Thymus (tissue), 14 donors: Measurements from ENCODE around the gene CA10. TPM values are rescaled to one million over a fixed set of nuclear protein-coding genes. Genes with fewer than 3 reads are reported as not detected.

Experiments used
- DNase-seq, 9 donors: peaks; one replicate each; pipeline ENCODE4 v3.0.0-alpha.2; 2013; ENCODE audit warnings: low spot score in 9 of 9, low read depth in 6 of 9, missing footprints in 1 of 9
- H3K27ac ChIP-seq, 2 donors: one replicate each; pipeline ENCODE4 v1.5.1; 2013; ENCODE audit warnings: control low read depth in 1 of 2, low read depth in 1 of 2, low read length in 1 of 2, mild to moderate bottlenecking in 1 of 2, moderate library complexity in 1 of 2
- H3K27me3 ChIP-seq, 2 donors: one replicate each; pipeline ENCODE4 v1.5.1; 2013; ENCODE audit warnings: low read length in 1 of 2; ENCODE audit not compliant: control insufficient read depth in 2 of 2, insufficient read depth in 1 of 2
- H3K36me3 ChIP-seq, 2 donors: one replicate each; pipeline ENCODE4 v1.5.1; 2013; ENCODE audit warnings: low read length in 1 of 2, mild to moderate bottlenecking in 1 of 2, moderate library complexity in 1 of 2; ENCODE audit not compliant: control insufficient read depth in 2 of 2, insufficient read depth in 2 of 2
- H3K4me1 ChIP-seq, 2 donors: one replicate each; pipeline ENCODE4 v1.5.1; 2013; ENCODE audit warnings: low read length in 2 of 2; ENCODE audit not compliant: control insufficient read depth in 2 of 2, insufficient read depth in 2 of 2
- H3K4me3 ChIP-seq, 2 donors: one replicate each; pipeline ENCODE4 v1.5.1; 2013; ENCODE audit warnings: low read length in 2 of 2, control low read depth in 1 of 2, mild to moderate bottlenecking in 1 of 2
- H3K9me3 ChIP-seq, 2 donors: one replicate each; pipeline ENCODE4 v1.5.1; 2013; ENCODE audit warnings: low read length in 1 of 2, mild to moderate bottlenecking in 1 of 2; ENCODE audit not compliant: control insufficient read depth in 2 of 2, insufficient read depth in 1 of 2
- WGBS: extraction: QIAGEN DNeasy Blood & Tissue Kit; methylation state at CpG from one replicate; pipeline ENCODE4 v1.1.7; 2013; 5-methylcytosine and 5-hydroxymethylcytosine counted together
- long read RNA-seq, 10 donors: transcript quantifications; one replicate each; lab custom pipeline, GENCODE V29; 2026
- polyA plus RNA-seq: library from polyadenylated mRNA; stranded (reverse); fragments of 200-250 nt; gene quantifications from one replicate; pipeline ENCODE4 v1.2.3, GENCODE V29; 2013
- total RNA-seq: library from RNA; stranded (reverse); fragments of 120-200 nt; gene quantifications from one replicate; pipeline ENCODE4 v1.2.4, GENCODE V29; 2013
- donor health status: healthy.

The CA10 gene
- total RNA-seq, result 0.61 TPM
- 0.25 TPM for polyA plus RNA-seq
- long read RNA-seq, donor 1, result 0 reads
- long read RNA-seq, donor 2, result 0 reads
- long read RNA-seq, donor 3, partial matches to known transcripts, result 0 of 1 reads
- long read RNA-seq, donor 3, other reads (novel, unspliced or antisense), result 0 of 1 reads
- long read RNA-seq, donor 4, partial matches to known transcripts, result 0 of 1 reads
- long read RNA-seq, donor 4, other reads (novel, unspliced or antisense), result 0 of 1 reads
- long read RNA-seq, donor 5, result 0 reads
- long read RNA-seq, donor 6, result 0 reads
- long read RNA-seq, donor 7, partial matches to known transcripts, result 0 of 1 reads
- long read RNA-seq, donor 7, other reads (novel, unspliced or antisense), result 0 of 1 reads
- long read RNA-seq, donor 8, result 0 reads
- long read RNA-seq, donor 9, result 0 reads
- long read RNA-seq, donor 10, result 0 reads

- H3K27me3 ChIP-seq, result peaks cover 43 to 44% of the 10 kb centered on the region in 2 donors
- no peak for DNase-seq
- H3K4me3 ChIP-seq, result peak within 1 kb of the TSS in 1 of 2 donors; percentile 3
- H3K4me1 ChIP-seq, result no peaks in the 10 kb centered on the region
- 8% methylated on average over 52 of the region's 52 CpGs for WGBS
- H3K27ac ChIP-seq, result no peak within 1 kb of the TSS
- peaks cover 1 to 3% of the 10 kb centered on the region in 2 donors for H3K9me3 ChIP-seq
- H3K36me3 ChIP-seq, result no peaks in the 10 kb centered on the region
Observed at GRCh38 chr17:52158450-52159042, at the start of gene CA10. CA10 (minus strand) TSS chr17:52158714.

GRCh38 chr17:52207796-52208195, 49.3 kb upstream of the CA10 start:
- no peak overlapping the region for H3K27ac ChIP-seq
- H3K9me3 ChIP-seq, result no peaks in the 10 kb centered on the region
- no peaks in the 10 kb centered on the region for H3K36me3 ChIP-seq
- DNase-seq, result no peak
- H3K4me3 ChIP-seq, result no peak overlapping the region
- H3K4me1 ChIP-seq, result no peaks in the 10 kb centered on the region
- WGBS, result 76% methylated on average over 2 of the region's 2 CpGs
- no peaks in the 10 kb centered on the region for H3K27me3 ChIP-seq

DNA sequence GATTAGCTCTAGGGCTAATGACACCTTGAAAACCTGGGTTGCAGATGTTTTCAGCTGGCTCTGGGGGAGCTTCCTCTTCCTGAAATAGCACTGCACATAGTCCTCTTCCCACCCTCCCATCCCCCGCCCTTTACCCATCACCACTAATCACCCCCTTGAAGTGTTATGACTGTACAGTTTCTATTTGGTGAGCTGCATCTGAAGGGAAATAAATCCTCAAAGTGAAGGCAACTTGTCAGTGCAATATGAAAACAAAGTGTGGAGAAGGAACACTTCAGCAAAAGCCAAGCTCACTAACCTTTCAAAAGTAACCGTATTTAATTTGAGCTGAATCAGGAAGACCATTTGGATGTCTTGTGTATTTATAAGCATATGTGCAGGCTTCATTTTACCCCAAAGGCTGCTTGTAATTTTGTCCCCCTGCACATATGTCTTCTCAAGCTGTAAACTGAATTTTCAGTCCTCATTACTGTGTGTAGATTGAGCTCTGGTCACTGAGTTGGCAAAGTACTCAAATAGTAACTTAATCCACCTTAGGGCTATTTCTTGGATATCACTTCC, 44.1 kb upstream of the CA10 start:
- Histone ChIP-seq H3K4me1 (no peaks in the 10 kb centered on the region), H3K9me3 (no peaks in the 10 kb centered on the region), H3K36me3 (no peaks in the 10 kb centered on the region), H3K27me3 (no peaks in the 10 kb centered on the region), H3K27ac (no peak overlapping the region), H3K4me3 (no peak overlapping the region)
- DNase-seq, result no peak
- 74% methylated on average over 2 of the region's 2 CpGs for WGBS

GRCh38 chr17:52201767-52202519, 43.4 kb upstream of the CA10 start:
- Histone ChIP-seq H3K27ac (no peak overlapping the region), H3K36me3 (no peaks in the 10 kb centered on the region), H3K4me3 (no peak overlapping the region), H3K9me3 (no peaks in the 10 kb centered on the region), H3K27me3 (no peaks in the 10 kb centered on the region), H3K4me1 (no peaks in the 10 kb centered on the region)
- DNase-seq, result no peak
- WGBS, result 51% methylated on average over 2 of the region's 2 CpGs

DNA sequence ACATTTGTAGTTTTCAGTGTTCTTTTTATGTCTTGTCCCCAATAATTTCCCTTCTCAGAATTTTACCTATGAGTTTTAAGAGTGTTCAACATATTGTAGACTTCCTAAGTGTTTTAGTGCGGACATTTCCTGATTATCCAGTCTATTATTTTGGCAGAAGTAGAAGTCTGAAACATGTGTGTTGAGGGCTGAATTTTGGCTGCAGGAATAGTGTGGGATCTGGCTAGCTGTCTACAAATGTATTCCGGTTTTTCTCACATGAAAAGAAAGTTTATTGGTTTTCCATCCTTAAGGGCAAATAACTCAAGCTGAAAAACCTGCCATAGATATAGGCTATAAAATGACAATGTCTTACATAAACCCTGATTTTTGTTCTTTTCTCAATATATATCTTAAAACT, 33.0 kb upstream of the CA10 start:
- Histone ChIP-seq H3K4me3 (no peak overlapping the region), H3K9me3 (no peaks in the 10 kb centered on the region), H3K27ac (no peak overlapping the region), H3K27me3 (no peaks in the 10 kb centered on the region), H3K36me3 (no peaks in the 10 kb centered on the region), H3K4me1 (no peaks in the 10 kb centered on the region)
- 91% methylated on average over 2 of the region's 2 CpGs for WGBS
- no peak for DNase-seq

DNA sequence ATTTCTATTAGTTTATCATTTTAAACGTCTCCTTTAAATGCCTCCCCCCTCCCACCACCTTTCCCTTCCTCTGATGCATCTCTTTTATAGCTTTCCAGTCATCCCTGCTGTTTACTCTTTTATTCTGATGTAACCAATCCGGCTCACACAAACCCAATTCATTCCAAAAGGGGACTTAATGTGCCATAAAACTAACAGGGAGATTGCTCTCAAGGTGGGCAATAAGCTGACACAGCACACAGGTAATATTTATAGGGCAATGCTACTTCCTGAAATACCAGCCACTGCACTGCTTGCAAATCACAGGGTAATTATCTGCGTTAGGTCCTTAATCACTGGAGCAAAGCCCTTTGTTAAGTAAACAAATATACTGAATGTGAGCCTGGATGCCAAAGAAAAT, 23.3 kb upstream of the CA10 start:
- Histone ChIP-seq H3K27me3 (no peaks in the 10 kb centered on the region), H3K4me3 (no peak overlapping the region), H3K27ac (no peak overlapping the region), H3K9me3 (no peaks in the 10 kb centered on the region), H3K36me3 (no peaks in the 10 kb centered on the region), H3K4me1 (no peaks in the 10 kb centered on the region)
- no peak for DNase-seq
- WGBS, result 31% methylated on average over 3 of the region's 3 CpGs

GRCh38 chr17:52178012-52178411, 19.5 kb upstream of the CA10 start:
- H3K36me3 ChIP-seq, result no peaks in the 10 kb centered on the region
- H3K27me3 ChIP-seq, result no peaks in the 10 kb centered on the region
- no peak for DNase-seq
- no peak overlapping the region for H3K4me3 ChIP-seq
- H3K9me3 ChIP-seq, result no peaks in the 10 kb centered on the region
- no peaks in the 10 kb centered on the region for H3K4me1 ChIP-seq
- H3K27ac ChIP-seq, result no peak overlapping the region
- 60% methylated on average over 5 of the region's 5 CpGs for WGBS

DNA sequence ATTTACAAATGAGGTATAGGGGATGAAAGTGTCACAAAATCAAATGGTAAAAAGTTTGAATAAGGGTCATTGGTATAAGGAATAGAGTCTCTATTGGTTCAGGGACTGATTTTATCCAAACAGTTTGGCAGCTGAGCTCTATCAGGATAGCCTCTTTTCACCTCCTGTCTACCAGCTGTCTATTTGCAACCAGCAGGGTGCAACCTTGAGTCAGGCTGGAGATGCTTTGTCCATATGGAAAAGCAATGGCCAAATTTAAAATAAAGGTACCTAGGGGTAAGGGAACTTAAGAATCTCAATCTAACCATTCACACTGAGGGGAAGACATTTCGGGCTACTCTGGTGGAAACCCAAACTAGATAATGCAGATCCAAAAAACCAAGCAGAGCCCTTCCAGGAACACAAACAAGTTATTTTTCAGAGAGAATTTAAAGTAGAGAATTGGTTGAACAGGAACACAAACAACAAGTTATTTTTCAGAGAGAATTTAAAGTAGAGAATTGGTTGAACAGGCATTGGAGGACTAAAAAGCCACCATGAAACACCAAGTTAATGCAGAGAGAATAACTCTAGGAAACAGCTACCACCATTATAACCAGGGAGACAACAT, 12.6 kb upstream of the CA10 start:
- no peaks in the 10 kb centered on the region for H3K9me3 ChIP-seq
- no peaks in the 10 kb centered on the region for H3K4me1 ChIP-seq
- DNase-seq, result no peak
- no peaks in the 10 kb centered on the region for H3K27me3 ChIP-seq
- WGBS, result 82% methylated on average over 1 of the region's 1 CpG
- H3K4me3 ChIP-seq, result no peak overlapping the region
- H3K36me3 ChIP-seq, result no peaks in the 10 kb centered on the region
- H3K27ac ChIP-seq, result no peak overlapping the region
